HepG2 (cell line): ENCODE measurements around the gene HOXB5. TPM values are rescaled to one million over a fixed set of nuclear protein-coding genes. Genes with fewer than 3 reads are reported as not detected.

Experiments
- SATB2 ChIP-seq: sonication (generic); formaldehyde crosslinking; IDR thresholded peaks from 2 replicates; pipeline ENCODE4 v1.5.0; 2020; ENCODE audit warnings: missing genetic modification reagents
- ZNF768 ChIP-seq: sonication (generic); formaldehyde crosslinking; IDR thresholded peaks from 2 replicates; pipeline ENCODE4 v1.4.0; 2020; ENCODE audit warnings: missing genetic modification reagents
- polyA plus RNA-seq, 8 experiments: library from polyadenylated mRNA; depleted of rRNA in 3 of 8; stranded (reverse) in 7 of 8; unstranded in 1 of 8; fragments of >200 nt; fragmentation: Illumina TruSeq in 4 of 8; extraction: Trizol in 4 of 8; gene quantifications; 2 replicates each; pipeline versions ENCODE4 v1.2.1 to v1.2.3, GENCODE V29; 2011 to 2016; ENCODE audit warnings: low read depth in 4 of 8, missing spikeins in 1 of 8, mixed read lengths in 1 of 8; ENCODE audit not compliant: insufficient read depth in 1 of 8
- total RNA-seq, 5 experiments: library from RNA; depleted of rRNA; stranded (reverse); fragments of >200 nt; fragmentation: Illumina TruSeq; extraction: Trizol; gene quantifications; 2 replicates each; pipeline ENCODE4 v1.2.3, GENCODE V29; 2016; ENCODE audit warnings: low read depth in 1 of 5
- TF ChIP-seq, protein P1 (sequence below): sonication (generic); formaldehyde crosslinking; IDR thresholded peaks from 2 replicates; pipeline ENCODE4 v1.4.0; 2020; ENCODE audit warnings: mild to moderate bottlenecking, missing genetic modification reagents
- TF ChIP-seq, protein P2 (sequence below): sonication (generic); formaldehyde crosslinking; IDR thresholded peaks from 2 replicates; pipeline ENCODE4; 2020; ENCODE audit warnings: missing genetic modification reagents, mild to moderate bottlenecking, borderline replicate concordance
- TF ChIP-seq, protein P3 (sequence below): sonication (generic); formaldehyde crosslinking; IDR thresholded peaks from 2 replicates; pipeline ENCODE4 v1.9.0; 2022; ENCODE audit warnings: low read depth, missing genetic modification reagents
- TF ChIP-seq, protein P4 (sequence below): sonication (generic); formaldehyde crosslinking; IDR thresholded peaks from 2 replicates; pipeline ENCODE4 v1.8.1; 2023; ENCODE audit warnings: mild to moderate bottlenecking, missing genetic modification reagents
- TF ChIP-seq, protein P5 (sequence below): sonication (generic); formaldehyde crosslinking; IDR thresholded peaks from 2 replicates; pipeline ENCODE4 v1.5.1; 2020; ENCODE audit warnings: mild to moderate bottlenecking, moderate library complexity, missing genetic modification reagents
- TF ChIP-seq, protein P6 (sequence below): sonication (generic); formaldehyde crosslinking; IDR thresholded peaks from 2 replicates; pipeline ENCODE4 v1.4.0; 2020; ENCODE audit warnings: missing genetic modification reagents, borderline replicate concordance
- TF ChIP-seq, protein P7 (sequence below): sonication (generic); formaldehyde crosslinking; IDR thresholded peaks from 2 replicates; pipeline ENCODE4 v1.8.1; 2023; ENCODE audit warnings: missing genetic modification reagents, inconsistent platforms, borderline replicate concordance

HOXB5 gene
- total and polyA plus RNA-seq, 2 of the 13 experiments (the other 11 are each of a cell fraction or from before 2014, with no cell fraction given), result not detected

DNA sequence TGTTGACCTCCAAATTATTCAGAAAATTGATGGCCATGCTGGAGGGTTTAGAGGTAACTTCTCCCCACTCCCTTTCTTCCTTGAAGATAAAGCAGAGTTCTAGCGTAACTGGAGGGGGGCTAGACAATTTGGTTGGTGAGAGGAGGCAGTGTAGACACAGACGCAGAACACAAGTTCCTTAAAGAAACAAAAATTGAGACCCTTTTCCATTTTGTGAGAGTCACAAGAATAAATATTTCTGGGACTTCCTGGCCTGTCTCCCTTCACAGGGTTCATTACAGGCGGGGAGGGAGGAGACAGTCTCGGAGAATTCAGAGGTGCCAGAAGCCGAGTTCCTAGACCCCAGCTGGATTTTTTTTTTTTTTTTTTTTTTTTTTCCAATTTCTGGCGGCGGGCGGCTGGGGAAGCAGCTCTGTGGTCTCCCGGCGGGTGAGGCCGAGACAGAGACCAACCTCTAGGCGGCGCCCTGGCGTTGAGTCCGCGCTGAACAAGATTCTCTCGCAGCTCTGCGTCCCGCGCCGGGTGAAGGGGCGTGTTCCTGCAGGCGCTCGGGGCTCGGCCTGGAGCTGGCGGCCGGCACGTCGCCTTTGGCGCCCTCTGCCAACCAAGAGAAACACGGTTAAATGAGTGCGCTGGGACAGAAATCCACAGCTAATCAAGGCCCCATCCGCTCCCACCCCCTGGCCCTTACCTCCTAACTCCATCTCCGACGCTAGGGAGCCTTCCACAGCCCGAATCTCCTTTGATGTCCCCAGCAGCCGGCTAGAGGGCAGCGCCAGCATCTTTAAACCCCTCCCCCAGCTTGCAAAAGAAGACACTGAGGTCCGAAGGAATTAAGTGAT is 42.8 kb upstream of the HOXB5 start (continued):
- TF ChIP-seq, protein P1, sequence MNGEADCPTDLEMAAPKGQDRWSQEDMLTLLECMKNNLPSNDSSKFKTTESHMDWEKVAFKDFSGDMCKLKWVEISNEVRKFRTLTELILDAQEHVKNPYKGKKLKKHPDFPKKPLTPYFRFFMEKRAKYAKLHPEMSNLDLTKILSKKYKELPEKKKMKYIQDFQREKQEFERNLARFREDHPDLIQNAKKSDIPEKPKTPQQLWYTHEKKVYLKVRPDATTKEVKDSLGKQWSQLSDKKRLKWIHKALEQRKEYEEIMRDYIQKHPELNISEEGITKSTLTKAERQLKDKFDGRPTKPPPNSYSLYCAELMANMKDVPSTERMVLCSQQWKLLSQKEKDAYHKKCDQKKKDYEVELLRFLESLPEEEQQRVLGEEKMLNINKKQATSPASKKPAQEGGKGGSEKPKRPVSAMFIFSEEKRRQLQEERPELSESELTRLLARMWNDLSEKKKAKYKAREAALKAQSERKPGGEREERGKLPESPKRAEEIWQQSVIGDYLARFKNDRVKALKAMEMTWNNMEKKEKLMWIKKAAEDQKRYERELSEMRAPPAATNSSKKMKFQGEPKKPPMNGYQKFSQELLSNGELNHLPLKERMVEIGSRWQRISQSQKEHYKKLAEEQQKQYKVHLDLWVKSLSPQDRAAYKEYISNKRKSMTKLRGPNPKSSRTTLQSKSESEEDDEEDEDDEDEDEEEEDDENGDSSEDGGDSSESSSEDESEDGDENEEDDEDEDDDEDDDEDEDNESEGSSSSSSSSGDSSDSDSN, result peak; percentile 95
- TF ChIP-seq, protein P2, sequence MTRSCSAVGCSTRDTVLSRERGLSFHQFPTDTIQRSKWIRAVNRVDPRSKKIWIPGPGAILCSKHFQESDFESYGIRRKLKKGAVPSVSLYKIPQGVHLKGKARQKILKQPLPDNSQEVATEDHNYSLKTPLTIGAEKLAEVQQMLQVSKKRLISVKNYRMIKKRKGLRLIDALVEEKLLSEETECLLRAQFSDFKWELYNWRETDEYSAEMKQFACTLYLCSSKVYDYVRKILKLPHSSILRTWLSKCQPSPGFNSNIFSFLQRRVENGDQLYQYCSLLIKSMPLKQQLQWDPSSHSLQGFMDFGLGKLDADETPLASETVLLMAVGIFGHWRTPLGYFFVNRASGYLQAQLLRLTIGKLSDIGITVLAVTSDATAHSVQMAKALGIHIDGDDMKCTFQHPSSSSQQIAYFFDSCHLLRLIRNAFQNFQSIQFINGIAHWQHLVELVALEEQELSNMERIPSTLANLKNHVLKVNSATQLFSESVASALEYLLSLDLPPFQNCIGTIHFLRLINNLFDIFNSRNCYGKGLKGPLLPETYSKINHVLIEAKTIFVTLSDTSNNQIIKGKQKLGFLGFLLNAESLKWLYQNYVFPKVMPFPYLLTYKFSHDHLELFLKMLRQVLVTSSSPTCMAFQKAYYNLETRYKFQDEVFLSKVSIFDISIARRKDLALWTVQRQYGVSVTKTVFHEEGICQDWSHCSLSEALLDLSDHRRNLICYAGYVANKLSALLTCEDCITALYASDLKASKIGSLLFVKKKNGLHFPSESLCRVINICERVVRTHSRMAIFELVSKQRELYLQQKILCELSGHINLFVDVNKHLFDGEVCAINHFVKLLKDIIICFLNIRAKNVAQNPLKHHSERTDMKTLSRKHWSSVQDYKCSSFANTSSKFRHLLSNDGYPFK (CRISPR knock-in tag), result no peak
- TF ChIP-seq SATB2 (CRISPR knock-in tag) (0 out of 2 replicates have a peak, but pooled peaks have one; percentile 66), ZNF768 (CRISPR knock-in tag) (peak; percentile 73; the same call in 1 of the 2 replicates)
- TF ChIP-seq, protein P3, sequence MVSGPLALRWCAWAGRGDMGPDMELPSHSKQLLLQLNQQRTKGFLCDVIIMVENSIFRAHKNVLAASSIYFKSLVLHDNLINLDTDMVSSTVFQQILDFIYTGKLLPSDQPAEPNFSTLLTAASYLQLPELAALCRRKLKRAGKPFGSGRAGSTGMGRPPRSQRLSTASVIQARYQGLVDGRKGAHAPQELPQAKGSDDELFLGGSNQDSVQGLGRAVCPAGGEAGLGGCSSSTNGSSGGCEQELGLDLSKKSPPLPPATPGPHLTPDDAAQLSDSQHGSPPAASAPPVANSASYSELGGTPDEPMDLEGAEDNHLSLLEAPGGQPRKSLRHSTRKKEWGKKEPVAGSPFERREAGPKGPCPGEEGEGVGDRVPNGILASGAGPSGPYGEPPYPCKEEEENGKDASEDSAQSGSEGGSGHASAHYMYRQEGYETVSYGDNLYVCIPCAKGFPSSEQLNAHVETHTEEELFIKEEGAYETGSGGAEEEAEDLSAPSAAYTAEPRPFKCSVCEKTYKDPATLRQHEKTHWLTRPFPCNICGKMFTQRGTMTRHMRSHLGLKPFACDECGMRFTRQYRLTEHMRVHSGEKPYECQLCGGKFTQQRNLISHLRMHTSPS, result peak; percentile 55; the same call in 1 of the 2 replicates
- TF ChIP-seq, protein P4, sequence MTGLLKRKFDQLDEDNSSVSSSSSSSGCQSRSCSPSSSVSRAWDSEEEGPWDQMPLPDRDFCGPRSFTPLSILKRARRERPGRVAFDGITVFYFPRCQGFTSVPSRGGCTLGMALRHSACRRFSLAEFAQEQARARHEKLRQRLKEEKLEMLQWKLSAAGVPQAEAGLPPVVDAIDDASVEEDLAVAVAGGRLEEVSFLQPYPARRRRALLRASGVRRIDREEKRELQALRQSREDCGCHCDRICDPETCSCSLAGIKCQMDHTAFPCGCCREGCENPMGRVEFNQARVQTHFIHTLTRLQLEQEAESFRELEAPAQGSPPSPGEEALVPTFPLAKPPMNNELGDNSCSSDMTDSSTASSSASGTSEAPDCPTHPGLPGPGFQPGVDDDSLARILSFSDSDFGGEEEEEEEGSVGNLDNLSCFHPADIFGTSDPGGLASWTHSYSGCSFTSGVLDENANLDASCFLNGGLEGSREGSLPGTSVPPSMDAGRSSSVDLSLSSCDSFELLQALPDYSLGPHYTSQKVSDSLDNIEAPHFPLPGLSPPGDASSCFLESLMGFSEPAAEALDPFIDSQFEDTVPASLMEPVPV (CRISPR knock-in tag), result no peak; the same call in 1 of the 2 replicates
- TF ChIP-seq, protein P5, sequence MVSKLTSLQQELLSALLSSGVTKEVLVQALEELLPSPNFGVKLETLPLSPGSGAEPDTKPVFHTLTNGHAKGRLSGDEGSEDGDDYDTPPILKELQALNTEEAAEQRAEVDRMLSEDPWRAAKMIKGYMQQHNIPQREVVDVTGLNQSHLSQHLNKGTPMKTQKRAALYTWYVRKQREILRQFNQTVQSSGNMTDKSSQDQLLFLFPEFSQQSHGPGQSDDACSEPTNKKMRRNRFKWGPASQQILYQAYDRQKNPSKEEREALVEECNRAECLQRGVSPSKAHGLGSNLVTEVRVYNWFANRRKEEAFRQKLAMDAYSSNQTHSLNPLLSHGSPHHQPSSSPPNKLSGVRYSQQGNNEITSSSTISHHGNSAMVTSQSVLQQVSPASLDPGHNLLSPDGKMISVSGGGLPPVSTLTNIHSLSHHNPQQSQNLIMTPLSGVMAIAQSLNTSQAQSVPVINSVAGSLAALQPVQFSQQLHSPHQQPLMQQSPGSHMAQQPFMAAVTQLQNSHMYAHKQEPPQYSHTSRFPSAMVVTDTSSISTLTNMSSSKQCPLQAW (CRISPR knock-in tag), result no peak; the same call in 1 of the 2 replicates
- TF ChIP-seq, protein P6, sequence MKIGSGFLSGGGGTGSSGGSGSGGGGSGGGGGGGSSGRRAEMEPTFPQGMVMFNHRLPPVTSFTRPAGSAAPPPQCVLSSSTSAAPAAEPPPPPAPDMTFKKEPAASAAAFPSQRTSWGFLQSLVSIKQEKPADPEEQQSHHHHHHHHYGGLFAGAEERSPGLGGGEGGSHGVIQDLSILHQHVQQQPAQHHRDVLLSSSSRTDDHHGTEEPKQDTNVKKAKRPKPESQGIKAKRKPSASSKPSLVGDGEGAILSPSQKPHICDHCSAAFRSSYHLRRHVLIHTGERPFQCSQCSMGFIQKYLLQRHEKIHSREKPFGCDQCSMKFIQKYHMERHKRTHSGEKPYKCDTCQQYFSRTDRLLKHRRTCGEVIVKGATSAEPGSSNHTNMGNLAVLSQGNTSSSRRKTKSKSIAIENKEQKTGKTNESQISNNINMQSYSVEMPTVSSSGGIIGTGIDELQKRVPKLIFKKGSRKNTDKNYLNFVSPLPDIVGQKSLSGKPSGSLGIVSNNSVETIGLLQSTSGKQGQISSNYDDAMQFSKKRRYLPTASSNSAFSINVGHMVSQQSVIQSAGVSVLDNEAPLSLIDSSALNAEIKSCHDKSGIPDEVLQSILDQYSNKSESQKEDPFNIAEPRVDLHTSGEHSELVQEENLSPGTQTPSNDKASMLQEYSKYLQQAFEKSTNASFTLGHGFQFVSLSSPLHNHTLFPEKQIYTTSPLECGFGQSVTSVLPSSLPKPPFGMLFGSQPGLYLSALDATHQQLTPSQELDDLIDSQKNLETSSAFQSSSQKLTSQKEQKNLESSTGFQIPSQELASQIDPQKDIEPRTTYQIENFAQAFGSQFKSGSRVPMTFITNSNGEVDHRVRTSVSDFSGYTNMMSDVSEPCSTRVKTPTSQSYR (CRISPR knock-in tag), result no peak
- TF ChIP-seq, protein P7, sequence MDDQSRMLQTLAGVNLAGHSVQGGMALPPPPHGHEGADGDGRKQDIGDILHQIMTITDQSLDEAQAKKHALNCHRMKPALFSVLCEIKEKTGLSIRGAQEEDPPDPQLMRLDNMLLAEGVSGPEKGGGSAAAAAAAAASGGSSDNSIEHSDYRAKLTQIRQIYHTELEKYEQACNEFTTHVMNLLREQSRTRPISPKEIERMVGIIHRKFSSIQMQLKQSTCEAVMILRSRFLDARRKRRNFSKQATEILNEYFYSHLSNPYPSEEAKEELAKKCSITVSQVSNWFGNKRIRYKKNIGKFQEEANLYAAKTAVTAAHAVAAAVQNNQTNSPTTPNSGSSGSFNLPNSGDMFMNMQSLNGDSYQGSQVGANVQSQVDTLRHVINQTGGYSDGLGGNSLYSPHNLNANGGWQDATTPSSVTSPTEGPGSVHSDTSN (CRISPR knock-in tag), result no peak
